ENCODE results near the gene ARHGEF4.

- no peak for TF ChIP-seq CTCF (IDR thresholded peaks at IDR 0.05; ENCODE audit: extremely low read depth in 1 of 2, insufficient read depth in 1 of 2, low read depth in 1 of 2, low read length in 2 of 2)
- no peak for TF ChIP-seq POLR2A (IDR thresholded peaks at IDR 0.05; ENCODE audit: low read depth, low read length)
- TF ChIP-seq EZH2 (IDR thresholded peaks at IDR 0.05; ENCODE audit: borderline replicate concordance, low read depth, low read length, severe bottlenecking): no peak
- no peak for TF ChIP-seq FOS (IDR thresholded peaks at IDR 0.05; ENCODE audit: borderline replicate concordance, insufficient read depth, low read length)
- no peak for TF ChIP-seq POLR2AphosphoS5 (IDR thresholded peaks at IDR 0.05; ENCODE audit: insufficient read depth, low read depth, low read length)
Measured at GRCh38 chr2:130901061-130901460, 64.3 kb downstream of the ARHGEF4 start.

Data from endothelial cell of umbilical vein (primary cell).